Hindlimb muscle (tissue), 1 donor: ENCODE results near the gene IMPA2. TPM values are rescaled to one million over a fixed set of nuclear protein-coding genes. Genes with fewer than 3 reads are reported as not detected.
A peak's percentile ranks its signal among the peaks of the same experiment; 100 is the strongest.
"Not testable (repeated sequence)": the region's sequence is repeated elsewhere in the genome, so short reads cannot be mapped to it uniquely, and the experiment has no call there.

ENCODE experiments used
- DNase-seq: peaks from one replicate; pipeline ENCODE4 v3.0.0-alpha.2; 2013
- polyA plus RNA-seq: library from polyadenylated mRNA; unstranded; fragments of 120-200 nt; gene quantifications from one replicate; pipeline ENCODE4 v1.2.1, GENCODE V29; 2013; ENCODE audit not compliant: insufficient read length

IMPA2 gene
- polyA plus RNA-seq, 1 donor, result 25.3 TPM

GRCh38 chr18:12052866-12053265 is 71.6 kb downstream of the IMPA2 start:
- DNase-seq, result no peak

- no peak for DNase-seq
These were observed 72.0 kb downstream of the IMPA2 start for GRCh38 chr18:12053289-12053688.

- DNase-seq, result no peak
These were observed 75.0 kb downstream of the IMPA2 start for GRCh38 chr18:12056034-12056883.

GRCh38 chr18:12056884-12057402 is 75.6 kb downstream of the IMPA2 start:
- no peak for DNase-seq

GRCh38 chr18:12057419-12058039 is 76.2 kb downstream of the IMPA2 start:
- DNase-seq, result no peak

- no peak for DNase-seq
These were observed 78.3 kb downstream of the IMPA2 start for GRCh38 chr18:12059334-12060181.

- DNase-seq, result no peak
These were observed 79.0 kb downstream of the IMPA2 start for GRCh38 chr18:12060182-12060870.

- no peak for DNase-seq
These were observed 80.4 kb downstream of the IMPA2 start for GRCh38 chr18:12061685-12062084.

GRCh38 chr18:12062974-12063373 is 81.7 kb downstream of the IMPA2 start:
- no peak for DNase-seq

GRCh38 chr18:12064086-12064763 is 82.9 kb downstream of the IMPA2 start:
- no peak for DNase-seq

- no peak for DNase-seq
These were observed 84.1 kb downstream of the IMPA2 start for GRCh38 chr18:12065397-12065796.

- no peak for DNase-seq
These were observed 85.7 kb downstream of the IMPA2 start for GRCh38 chr18:12066910-12067511.

GRCh38 chr18:12067671-12068070 is 86.4 kb downstream of the IMPA2 start:
- no peak for DNase-seq

GRCh38 chr18:12068316-12068949 is 87.1 kb downstream of the IMPA2 start:
- not testable (repeated sequence) for DNase-seq

- DNase-seq, result no peak
These were observed 87.6 kb downstream of the IMPA2 start for GRCh38 chr18:12068950-12069320.

- not testable (repeated sequence) for DNase-seq
These were observed 89.8 kb downstream of the IMPA2 start for GRCh38 chr18:12071066-12071465.

- DNase-seq, result no peak
These were observed 91.7 kb downstream of the IMPA2 start for GRCh38 chr18:12072996-12073395.

- peak; percentile 37 for DNase-seq
These were observed 93.4 kb downstream of the IMPA2 start for GRCh38 chr18:12074736-12075135.

GRCh38 chr18:12076424-12077140 is 95.3 kb downstream of the IMPA2 start:
- DNase-seq, result peak; percentile 27

GRCh38 chr18:12077994-12078393 is 96.7 kb downstream of the IMPA2 start:
- not testable (repeated sequence) for DNase-seq
